HepG2 (cell line): ENCODE measurements around the gene MAMLD1. TPM values are rescaled to one million over a fixed set of nuclear protein-coding genes. Genes with fewer than 3 reads are reported as not detected.

Source experiments
- AKAP8 ChIP-seq: sonication (generic); formaldehyde crosslinking; IDR thresholded peaks from 2 replicates; pipeline ENCODE4 v1.5.1; 2020; ENCODE audit warnings: mild to moderate bottlenecking, missing genetic modification reagents
- HIVEP1 ChIP-seq: sonication (generic); formaldehyde crosslinking; IDR thresholded peaks from 2 replicates; pipeline ENCODE4 v1.4.0; 2020; ENCODE audit warnings: mild to moderate bottlenecking, missing genetic modification reagents
- KDM5B ChIP-seq: sonication (generic); formaldehyde crosslinking; IDR thresholded peaks from 2 replicates; pipeline ENCODE4 v1.4.0; 2020; ENCODE audit warnings: missing genetic modification reagents, mild to moderate bottlenecking, borderline replicate concordance
- MEIS2 ChIP-seq: sonication (generic); formaldehyde crosslinking; IDR thresholded peaks from 2 replicates; pipeline ENCODE4 v1.9.0; 2021; ENCODE audit warnings: mild to moderate bottlenecking, missing genetic modification reagents
- MXD4 ChIP-seq: IDR thresholded peaks from 2 replicates; pipeline ENCODE4 v1.6.1; 2016; ENCODE audit warnings: mild to moderate bottlenecking, missing biosample characterization, missing genetic modification reagents
- PRPF4 ChIP-seq: fragments of 200-400 bp; formaldehyde crosslinking; IDR thresholded peaks from 2 replicates; pipeline ENCODE4 v1.6.1; 2016; ENCODE audit warnings: low read length, low read depth; ENCODE audit not compliant: poor library complexity, severe bottlenecking
- RBFOX2 ChIP-seq: fragments of 200-400 bp; formaldehyde crosslinking; IDR thresholded peaks from 2 replicates; pipeline ENCODE4 v1.6.1; 2017; ENCODE audit warnings: low read depth, mild to moderate bottlenecking, low read length
- SP5 ChIP-seq: IDR thresholded peaks from 2 replicates; pipeline ENCODE4 v1.6.1; 2016; ENCODE audit warnings: low read depth, borderline replicate concordance
- ZFY ChIP-seq: sonication (generic); formaldehyde crosslinking; IDR thresholded peaks from 2 replicates; pipeline ENCODE4 v1.4.0; 2020; ENCODE audit warnings: missing genetic modification reagents
- ZNF598 ChIP-seq: sonication (generic); formaldehyde crosslinking; IDR thresholded peaks from 2 replicates; pipeline ENCODE4 v1.5.1; 2020; ENCODE audit warnings: mild to moderate bottlenecking, missing genetic modification reagents, borderline replicate concordance
- ZNF672 ChIP-seq: sonication (generic); formaldehyde crosslinking; IDR thresholded peaks from 2 replicates; pipeline ENCODE4 v1.8.1; 2022; ENCODE audit warnings: missing genetic modification reagents
- ZSCAN25 ChIP-seq: sonication (generic); formaldehyde crosslinking; IDR thresholded peaks from 2 replicates; pipeline ENCODE4 v1.8.0; 2022; ENCODE audit warnings: mild to moderate bottlenecking, missing genetic modification reagents
- polyA plus RNA-seq, 8 experiments: library from polyadenylated mRNA; depleted of rRNA in 3 of 8; stranded (reverse) in 7 of 8; unstranded in 1 of 8; fragments of >200 nt; fragmentation: Illumina TruSeq in 4 of 8; extraction: Trizol in 4 of 8; gene quantifications; 2 replicates each; pipeline versions ENCODE4 v1.2.1 to v1.2.3, GENCODE V29; 2011 to 2016; ENCODE audit warnings: low read depth in 4 of 8, missing spikeins in 1 of 8, mixed read lengths in 1 of 8; ENCODE audit not compliant: insufficient read depth in 1 of 8
- total RNA-seq, 5 experiments: library from RNA; depleted of rRNA; stranded (reverse); fragments of >200 nt; fragmentation: Illumina TruSeq; extraction: Trizol; gene quantifications; 2 replicates each; pipeline ENCODE4 v1.2.3, GENCODE V29; 2016; ENCODE audit warnings: low read depth in 1 of 5
- TF ChIP-seq, protein P1 (sequence below): sonication (generic); formaldehyde crosslinking; IDR thresholded peaks from 2 replicates; pipeline ENCODE4 v1.5.1; 2020; ENCODE audit warnings: mild to moderate bottlenecking, missing genetic modification reagents
- TF ChIP-seq, protein P2 (sequence below): IDR thresholded peaks from 2 replicates; pipeline ENCODE4 v1.6.1; 2016; ENCODE audit warnings: low read depth, borderline replicate concordance
- TF ChIP-seq, protein P3 (sequence below): IDR thresholded peaks from 2 replicates; pipeline ENCODE4 v1.6.1; 2012; ENCODE audit warnings: low read depth, low read length, improper control_type of control experiment
- TF ChIP-seq, protein P4 (sequence below): sonication (generic); formaldehyde crosslinking; IDR thresholded peaks from 2 replicates; pipeline ENCODE4 v1.5.1; 2020; ENCODE audit warnings: mild to moderate bottlenecking, missing genetic modification reagents, borderline replicate concordance
- TF ChIP-seq, protein P5 (sequence below): sonication (generic); formaldehyde crosslinking; IDR thresholded peaks from 2 replicates; pipeline ENCODE4 v1.5.1; 2020; ENCODE audit warnings: mild to moderate bottlenecking, missing genetic modification reagents, borderline replicate concordance

The MAMLD1 gene
- total and polyA plus RNA-seq, 2 of the 13 experiments (the other 11 are each of a cell fraction or from before 2014, with no cell fraction given) = not detected

DNA sequence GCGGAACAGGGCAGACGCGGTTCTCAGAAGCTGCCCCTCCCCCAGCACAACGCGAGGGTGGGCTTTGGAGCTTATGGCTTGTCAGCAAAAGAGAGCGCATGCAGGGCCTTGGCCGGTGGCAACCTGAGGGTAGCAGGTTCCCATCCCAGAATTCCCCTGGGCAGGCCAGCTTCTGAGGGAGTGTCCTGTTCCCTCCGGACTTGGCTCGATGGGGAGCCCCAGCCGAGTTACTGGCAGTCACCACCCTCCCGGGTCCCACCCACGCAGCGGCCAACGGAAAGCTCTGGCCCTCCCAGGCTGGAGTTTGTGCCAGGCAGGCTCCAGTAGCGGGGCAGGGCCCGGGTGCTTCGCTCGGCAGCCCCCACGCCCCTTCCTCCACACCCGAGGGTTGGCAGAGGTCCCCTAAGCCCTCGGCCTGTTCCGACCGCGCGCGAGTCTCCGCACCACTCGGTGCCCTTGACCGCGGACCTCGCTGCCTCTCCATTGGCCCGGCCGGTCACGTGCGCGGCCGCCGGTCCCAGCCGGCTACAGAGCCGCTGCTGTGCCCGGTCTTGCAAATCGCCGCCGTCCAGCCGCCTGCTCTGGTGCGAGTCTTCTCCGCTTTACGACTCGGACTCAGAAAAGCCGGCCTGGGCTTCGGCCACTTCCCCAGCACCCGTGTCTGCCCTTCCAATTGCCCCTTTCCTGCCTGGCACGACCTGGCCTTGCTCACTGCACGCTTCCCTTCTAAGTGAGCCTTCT, 184.4 kb downstream of the MAMLD1 start (continued):
- TF ChIP-seq, protein P1, sequence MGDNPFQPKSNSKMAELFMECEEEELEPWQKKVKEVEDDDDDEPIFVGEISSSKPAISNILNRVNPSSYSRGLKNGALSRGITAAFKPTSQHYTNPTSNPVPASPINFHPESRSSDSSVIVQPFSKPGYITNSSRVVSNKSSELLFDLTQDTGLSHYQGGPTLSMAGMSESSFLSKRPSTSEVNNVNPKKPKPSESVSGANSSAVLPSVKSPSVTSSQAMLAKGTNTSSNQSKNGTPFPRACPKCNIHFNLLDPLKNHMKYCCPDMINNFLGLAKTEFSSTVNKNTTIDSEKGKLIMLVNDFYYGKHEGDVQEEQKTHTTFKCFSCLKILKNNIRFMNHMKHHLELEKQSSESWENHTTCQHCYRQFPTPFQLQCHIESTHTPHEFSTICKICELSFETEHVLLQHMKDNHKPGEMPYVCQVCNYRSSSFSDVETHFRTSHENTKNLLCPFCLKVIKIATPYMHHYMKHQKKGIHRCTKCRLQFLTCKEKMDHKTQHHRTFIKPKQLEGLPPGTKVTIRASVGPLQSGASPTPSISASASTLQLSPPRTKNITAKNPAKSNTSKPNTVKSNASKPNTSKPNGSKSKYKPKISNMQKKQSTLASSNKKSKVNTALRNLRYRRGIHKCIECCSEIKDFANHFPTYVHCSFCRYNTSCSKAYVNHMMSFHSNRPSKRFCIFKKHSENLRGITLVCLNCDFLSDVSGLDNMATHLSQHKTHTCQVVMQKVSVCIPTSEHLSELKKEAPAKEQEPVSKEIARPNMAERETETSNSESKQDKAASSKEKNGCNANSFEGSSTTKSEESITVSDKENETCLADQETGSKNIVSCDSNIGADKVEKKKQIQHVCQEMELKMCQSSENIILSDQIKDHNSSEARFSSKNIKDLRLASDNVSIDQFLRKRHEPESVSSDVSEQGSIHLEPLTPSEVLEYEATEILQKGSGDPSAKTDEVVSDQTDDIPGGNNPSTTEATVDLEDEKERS (CRISPR knock-in tag) = 0 out of 2 replicates have a peak, but pooled peaks have one; percentile 64
- TF ChIP-seq ZNF598 (CRISPR knock-in tag) (no peak), RBFOX2 (peak; percentile 76), MXD4 (no peak), SP5 (no peak), AKAP8 (no peak), PRPF4 (no peak), ZFY (CRISPR knock-in tag) (peak; percentile 57; the same call in 1 of the 2 replicates), MEIS2 (no peak), HIVEP1 (0 out of 2 replicates have a peak, but pooled peaks have one; percentile 55), ZNF672 (CRISPR knock-in tag) (no peak), KDM5B (0 out of 2 replicates have a peak, but pooled peaks have one; percentile 59), ZSCAN25 (CRISPR knock-in tag) (no peak)
- TF ChIP-seq, protein P2, sequence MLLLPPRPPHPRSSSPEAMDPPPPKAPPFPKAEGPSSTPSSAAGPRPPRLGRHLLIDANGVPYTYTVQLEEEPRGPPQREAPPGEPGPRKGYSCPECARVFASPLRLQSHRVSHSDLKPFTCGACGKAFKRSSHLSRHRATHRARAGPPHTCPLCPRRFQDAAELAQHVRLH = no peak
- TF ChIP-seq, protein P3, sequence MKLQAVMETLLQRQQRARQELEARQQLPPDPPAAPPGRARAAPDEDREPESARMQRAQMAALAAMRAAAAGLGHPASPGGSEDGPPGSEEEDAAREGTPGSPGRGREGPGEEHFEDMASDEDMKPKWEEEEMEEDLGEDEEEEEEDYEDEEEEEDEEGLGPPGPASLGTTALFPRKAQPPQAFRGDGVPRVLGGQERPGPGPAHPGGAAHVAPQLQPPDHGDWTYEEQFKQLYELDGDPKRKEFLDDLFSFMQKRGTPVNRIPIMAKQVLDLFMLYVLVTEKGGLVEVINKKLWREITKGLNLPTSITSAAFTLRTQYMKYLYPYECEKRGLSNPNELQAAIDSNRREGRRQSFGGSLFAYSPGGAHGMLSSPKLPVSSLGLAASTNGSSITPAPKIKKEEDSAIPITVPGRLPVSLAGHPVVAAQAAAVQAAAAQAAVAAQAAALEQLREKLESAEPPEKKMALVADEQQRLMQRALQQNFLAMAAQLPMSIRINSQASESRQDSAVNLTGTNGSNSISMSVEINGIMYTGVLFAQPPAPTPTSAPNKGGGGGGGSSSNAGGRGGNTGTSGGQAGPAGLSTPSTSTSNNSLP = no peak
- TF ChIP-seq, protein P4, sequence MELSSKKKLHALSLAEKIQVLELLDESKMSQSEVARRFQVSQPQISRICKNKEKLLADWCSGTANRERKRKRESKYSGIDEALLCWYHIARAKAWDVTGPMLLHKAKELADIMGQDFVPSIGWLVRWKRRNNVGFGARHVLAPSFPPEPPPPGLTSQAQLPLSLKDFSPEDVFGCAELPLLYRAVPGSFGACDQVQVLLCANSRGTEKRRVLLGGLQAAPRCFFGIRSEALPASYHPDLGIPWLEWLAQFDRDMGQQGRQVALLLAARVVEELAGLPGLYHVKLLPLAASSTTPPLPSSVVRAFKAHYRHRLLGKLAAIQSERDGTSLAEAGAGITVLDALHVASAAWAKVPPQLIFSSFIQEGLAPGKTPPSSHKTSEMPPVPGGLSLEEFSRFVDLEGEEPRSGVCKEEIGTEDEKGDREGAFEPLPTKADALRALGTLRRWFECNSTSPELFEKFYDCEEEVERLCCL (CRISPR knock-in tag) = no peak
- TF ChIP-seq, protein P5, sequence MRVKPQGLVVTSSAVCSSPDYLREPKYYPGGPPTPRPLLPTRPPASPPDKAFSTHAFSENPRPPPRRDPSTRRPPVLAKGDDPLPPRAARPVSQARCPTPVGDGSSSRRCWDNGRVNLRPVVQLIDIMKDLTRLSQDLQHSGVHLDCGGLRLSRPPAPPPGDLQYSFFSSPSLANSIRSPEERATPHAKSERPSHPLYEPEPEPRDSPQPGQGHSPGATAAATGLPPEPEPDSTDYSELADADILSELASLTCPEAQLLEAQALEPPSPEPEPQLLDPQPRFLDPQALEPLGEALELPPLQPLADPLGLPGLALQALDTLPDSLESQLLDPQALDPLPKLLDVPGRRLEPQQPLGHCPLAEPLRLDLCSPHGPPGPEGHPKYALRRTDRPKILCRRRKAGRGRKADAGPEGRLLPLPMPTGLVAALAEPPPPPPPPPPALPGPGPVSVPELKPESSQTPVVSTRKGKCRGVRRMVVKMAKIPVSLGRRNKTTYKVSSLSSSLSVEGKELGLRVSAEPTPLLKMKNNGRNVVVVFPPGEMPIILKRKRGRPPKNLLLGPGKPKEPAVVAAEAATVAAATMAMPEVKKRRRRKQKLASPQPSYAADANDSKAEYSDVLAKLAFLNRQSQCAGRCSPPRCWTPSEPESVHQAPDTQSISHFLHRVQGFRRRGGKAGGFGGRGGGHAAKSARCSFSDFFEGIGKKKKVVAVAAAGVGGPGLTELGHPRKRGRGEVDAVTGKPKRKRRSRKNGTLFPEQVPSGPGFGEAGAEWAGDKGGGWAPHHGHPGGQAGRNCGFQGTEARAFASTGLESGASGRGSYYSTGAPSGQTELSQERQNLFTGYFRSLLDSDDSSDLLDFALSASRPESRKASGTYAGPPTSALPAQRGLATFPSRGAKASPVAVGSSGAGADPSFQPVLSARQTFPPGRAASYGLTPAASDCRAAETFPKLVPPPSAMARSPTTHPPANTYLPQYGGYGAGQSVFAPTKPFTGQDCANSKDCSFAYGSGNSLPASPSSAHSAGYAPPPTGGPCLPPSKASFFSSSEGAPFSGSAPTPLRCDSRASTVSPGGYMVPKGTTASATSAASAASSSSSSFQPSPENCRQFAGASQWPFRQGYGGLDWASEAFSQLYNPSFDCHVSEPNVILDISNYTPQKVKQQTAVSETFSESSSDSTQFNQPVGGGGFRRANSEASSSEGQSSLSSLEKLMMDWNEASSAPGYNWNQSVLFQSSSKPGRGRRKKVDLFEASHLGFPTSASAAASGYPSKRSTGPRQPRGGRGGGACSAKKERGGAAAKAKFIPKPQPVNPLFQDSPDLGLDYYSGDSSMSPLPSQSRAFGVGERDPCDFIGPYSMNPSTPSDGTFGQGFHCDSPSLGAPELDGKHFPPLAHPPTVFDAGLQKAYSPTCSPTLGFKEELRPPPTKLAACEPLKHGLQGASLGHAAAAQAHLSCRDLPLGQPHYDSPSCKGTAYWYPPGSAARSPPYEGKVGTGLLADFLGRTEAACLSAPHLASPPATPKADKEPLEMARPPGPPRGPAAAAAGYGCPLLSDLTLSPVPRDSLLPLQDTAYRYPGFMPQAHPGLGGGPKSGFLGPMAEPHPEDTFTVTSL (CRISPR knock-in tag) = no peak
